ENCODE data around the gene TEAD1. TPM values are rescaled to one million over a fixed set of nuclear protein-coding genes. Genes with fewer than 3 reads are reported as not detected.

TEAD1 gene
- total RNA-seq, 6 experiments from 2014 or later = 218 to 252 (median 227) TPM

GRCh38 chr11:12905435-12905834 is 231.2 kb downstream of the TEAD1 start:
- H3K27ac Mint-ChIP-seq = no peak overlapping the region
- peaks cover 64% of the 10 kb centered on the region for H3K4me1 Mint-ChIP-seq (ENCODE audit: low read depth)
- peaks cover 6% of the 10 kb centered on the region for H3K27me3 Mint-ChIP-seq (ENCODE audit: insufficient read depth)
- TF ChIP-seq, protein P1, sequence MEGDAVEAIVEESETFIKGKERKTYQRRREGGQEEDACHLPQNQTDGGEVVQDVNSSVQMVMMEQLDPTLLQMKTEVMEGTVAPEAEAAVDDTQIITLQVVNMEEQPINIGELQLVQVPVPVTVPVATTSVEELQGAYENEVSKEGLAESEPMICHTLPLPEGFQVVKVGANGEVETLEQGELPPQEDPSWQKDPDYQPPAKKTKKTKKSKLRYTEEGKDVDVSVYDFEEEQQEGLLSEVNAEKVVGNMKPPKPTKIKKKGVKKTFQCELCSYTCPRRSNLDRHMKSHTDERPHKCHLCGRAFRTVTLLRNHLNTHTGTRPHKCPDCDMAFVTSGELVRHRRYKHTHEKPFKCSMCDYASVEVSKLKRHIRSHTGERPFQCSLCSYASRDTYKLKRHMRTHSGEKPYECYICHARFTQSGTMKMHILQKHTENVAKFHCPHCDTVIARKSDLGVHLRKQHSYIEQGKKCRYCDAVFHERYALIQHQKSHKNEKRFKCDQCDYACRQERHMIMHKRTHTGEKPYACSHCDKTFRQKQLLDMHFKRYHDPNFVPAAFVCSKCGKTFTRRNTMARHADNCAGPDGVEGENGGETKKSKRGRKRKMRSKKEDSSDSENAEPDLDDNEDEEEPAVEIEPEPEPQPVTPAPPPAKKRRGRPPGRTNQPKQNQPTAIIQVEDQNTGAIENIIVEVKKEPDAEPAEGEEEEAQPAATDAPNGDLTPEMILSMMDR (IDR thresholded peaks at IDR 0.05) = no peak
- no peaks in the 10 kb centered on the region for H3K9me3 Mint-ChIP-seq
- H3K36me3 Mint-ChIP-seq (ENCODE audit: low read depth) = peaks cover 54% of the 10 kb centered on the region
- DNase-seq = no peak
- no peak overlapping the region for H3K4me3 Mint-ChIP-seq

DNA sequence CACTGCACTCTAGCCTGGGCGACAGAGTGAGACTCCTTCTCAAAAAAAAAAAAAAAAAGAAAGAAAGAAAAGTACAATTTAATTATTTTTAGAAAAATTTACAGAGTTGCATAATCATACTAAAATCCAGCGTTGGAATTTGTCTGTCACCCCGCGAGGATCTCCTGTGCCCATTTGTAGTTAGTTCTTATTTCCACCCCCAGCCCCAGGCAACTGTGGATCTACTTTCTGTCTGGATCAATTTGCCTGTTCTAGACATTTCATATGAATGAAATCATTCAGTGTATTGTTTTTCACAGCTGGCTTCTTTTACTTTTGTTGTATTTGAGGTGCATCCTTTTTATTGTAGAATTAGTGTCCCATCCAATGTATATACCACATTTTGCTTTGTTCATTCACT is 232.3 kb downstream of the TEAD1 start:
- Mint-ChIP-seq H3K4me1 (ENCODE audit: low read depth) (peaks cover 54% of the 10 kb centered on the region), H3K4me3 (no peak overlapping the region; the same call in 1 of the 2 replicates), H3K27ac (no peak overlapping the region; the same call in 1 of the 2 replicates), H3K9me3 (no peaks in the 10 kb centered on the region), H3K27me3 (ENCODE audit: insufficient read depth) (peaks cover 6% of the 10 kb centered on the region), H3K36me3 (ENCODE audit: low read depth) (peaks cover 49% of the 10 kb centered on the region)
- TF ChIP-seq, protein P1 (IDR thresholded peaks at IDR 0.05) = no peak
- no peak for DNase-seq

GRCh38 chr11:12909879-12910278 is 235.7 kb downstream of the TEAD1 start:
- Mint-ChIP-seq H3K4me1 (ENCODE audit: low read depth) (peaks cover 56% of the 10 kb centered on the region), H3K27ac (no peak overlapping the region; the same call in 1 of the 2 replicates), H3K36me3 (ENCODE audit: low read depth) (peaks cover 54% of the 10 kb centered on the region), H3K27me3 (ENCODE audit: insufficient read depth) (peaks cover 6% of the 10 kb centered on the region; the same call in 1 of the 2 replicates), H3K4me3 (no peak overlapping the region), H3K9me3 (no peaks in the 10 kb centered on the region)
- TF ChIP-seq, protein P1 (IDR thresholded peaks at IDR 0.05) = no peak
- no peak for DNase-seq

DNA sequence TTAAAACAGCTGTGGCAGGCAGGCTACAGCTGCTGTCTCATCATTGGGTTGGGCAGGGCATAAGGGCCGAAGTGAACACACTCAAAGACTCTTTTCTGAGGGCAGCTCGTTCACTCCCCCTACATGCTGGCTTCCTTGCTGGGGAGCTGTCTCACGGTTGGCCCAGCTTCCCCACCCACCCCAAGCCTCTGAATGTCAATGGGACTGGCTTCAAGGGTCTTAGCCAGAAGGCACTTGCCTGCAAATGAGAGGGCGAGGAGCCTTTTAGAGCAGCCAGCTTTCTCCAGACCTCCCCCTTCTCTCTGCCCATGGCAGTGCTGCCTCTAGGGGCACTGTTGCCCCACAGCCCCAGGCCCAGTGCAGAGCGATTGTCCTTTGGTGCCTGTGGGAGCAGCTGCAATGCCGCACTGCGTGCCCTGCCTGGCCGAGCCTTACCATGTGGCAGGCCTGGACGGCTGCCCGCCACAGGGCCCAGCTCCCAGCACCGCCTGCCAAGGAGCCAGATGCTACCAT is 240.2 kb downstream of the TEAD1 start:
- TF ChIP-seq, protein P1 (IDR thresholded peaks at IDR 0.05) = peak; percentile 84
- peak overlapping the region; percentile 28; the same call in 1 of the 2 replicates for H3K4me3 Mint-ChIP-seq
- peaks cover 33% of the 10 kb centered on the region for H3K4me1 Mint-ChIP-seq (ENCODE audit: low read depth)
- H3K27me3 Mint-ChIP-seq (ENCODE audit: insufficient read depth) = peaks cover 13% of the 10 kb centered on the region
- H3K27ac Mint-ChIP-seq = peak overlapping the region; percentile 77
- peaks cover 49% of the 10 kb centered on the region for H3K36me3 Mint-ChIP-seq (ENCODE audit: low read depth)
- H3K9me3 Mint-ChIP-seq = no peaks in the 10 kb centered on the region
- DNase-seq = peak; percentile 35

- Mint-ChIP-seq H3K27ac (peak overlapping the region; percentile 77; the same call in 1 of the 2 replicates), H3K27me3 (ENCODE audit: insufficient read depth) (peaks cover 13% of the 10 kb centered on the region), H3K4me1 (ENCODE audit: low read depth) (peaks cover 26% of the 10 kb centered on the region), H3K4me3 (no peak overlapping the region), H3K36me3 (ENCODE audit: low read depth) (peaks cover 44% of the 10 kb centered on the region), H3K9me3 (no peaks in the 10 kb centered on the region)
- TF ChIP-seq, protein P1 (IDR thresholded peaks at IDR 0.05) = no peak
- DNase-seq = no peak
Measured at GRCh38 chr11:12915093-12915492, 240.9 kb downstream of the TEAD1 start.

All from HFFc6 (cell line).